ENCODE data around the gene BBC3. TPM values are rescaled to one million over a fixed set of nuclear protein-coding genes. Genes with fewer than 3 reads are reported as not detected.

BBC3 gene
- total RNA-seq, 1 experiment from 2014 or later, result 9.8 TPM

DNA sequence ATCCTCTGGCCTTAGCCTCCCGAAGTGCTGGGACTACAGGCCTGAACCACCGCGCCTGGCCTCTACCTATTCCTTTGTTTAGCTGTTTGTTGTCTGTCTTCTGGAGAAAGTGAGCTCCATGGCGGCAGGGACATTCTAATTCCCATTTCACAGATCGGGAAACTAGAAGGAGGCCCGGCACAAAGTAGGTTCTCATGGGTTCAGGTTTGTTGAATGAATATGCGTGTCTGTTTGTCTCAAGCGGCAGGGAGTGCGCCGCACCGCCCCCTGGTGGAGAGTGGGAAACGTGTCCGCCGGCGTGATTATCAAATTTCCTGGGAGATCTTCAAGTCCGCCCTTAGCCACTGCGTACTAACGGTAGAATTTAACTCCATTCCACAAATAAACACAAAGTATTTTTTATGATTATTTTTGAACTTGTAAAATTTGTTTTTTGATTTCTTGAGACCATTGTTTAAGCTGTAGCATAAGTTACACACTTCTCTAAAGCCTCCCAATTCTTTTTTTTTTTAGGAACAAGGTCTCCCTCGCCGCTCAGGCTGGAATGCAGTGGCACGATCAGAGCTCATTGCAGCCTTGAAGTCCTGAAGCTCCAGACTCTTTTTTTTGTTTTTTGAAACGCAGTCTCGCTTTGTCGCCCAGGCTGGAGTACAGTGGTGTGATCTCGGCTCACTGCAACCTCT lies 16.4 kb upstream of the BBC3 start:
- peak; percentile 89 for DNase-seq
- peak; percentile 95 for TF ChIP-seq CTCF (IDR thresholded peaks at IDR 0.05; ENCODE audit: unreplicated experiment)
- CTCF ChIA-PET, result interaction anchor here (0.9 to 5.4 kb wide), 3 partner anchors 9 to 628 kb away, joined by 7 to 251 read pairs (median 9); partner anchors contain the start of gene CCDC9
- Mint-ChIP-seq H3K4me3 (ENCODE audit: low read depth, unreplicated experiment) (no peak overlapping the region), H3K27ac (ENCODE audit: unreplicated experiment) (peak overlapping the region; percentile 82), H3K36me3 (ENCODE audit: insufficient read depth, unreplicated experiment) (peaks cover 3% of the 10 kb centered on the region), H3K4me1 (ENCODE audit: low read depth, unreplicated experiment) (peaks cover 10% of the 10 kb centered on the region), H3K9me3 (ENCODE audit: low read depth, unreplicated experiment) (no peaks in the 10 kb centered on the region), H3K27me3 (ENCODE audit: unreplicated experiment) (no peaks in the 10 kb centered on the region)
- intact Hi-C loops (cut with micrococcal nuclease; ENCODE audit: unreplicated experiment), result loop anchor here (1.0 kb wide), 1 partner anchor 98 kb away; no protein-coding TSS in a partner anchor
- BruUV-seq (replicated peaks), result no TSS peak

GRCh38 chr19:47243776-47244547 lies 13.0 kb upstream of the BBC3 start:
- intact Hi-C loops (cut with micrococcal nuclease; ENCODE audit: unreplicated experiment), result loop anchor here (1.0 kb wide), 1 partner anchor 34 kb away; no protein-coding TSS in a partner anchor
- CTCF ChIA-PET, result interaction anchor here (0.6 to 5.4 kb wide), 31 partner anchors 8 to 865 kb away, joined by 3 to 251 read pairs (median 4); partner anchors contain the start of genes CCDC9, INAFM1 and ZC3H4
- Mint-ChIP-seq H3K4me1 (ENCODE audit: low read depth, unreplicated experiment) (peaks cover 4% of the 10 kb centered on the region), H3K36me3 (ENCODE audit: insufficient read depth, unreplicated experiment) (peaks cover 4% of the 10 kb centered on the region), H3K27ac (ENCODE audit: unreplicated experiment) (no peak overlapping the region), H3K4me3 (ENCODE audit: low read depth, unreplicated experiment) (no peak overlapping the region), H3K27me3 (ENCODE audit: unreplicated experiment) (peaks cover 7% of the 10 kb centered on the region), H3K9me3 (ENCODE audit: low read depth, unreplicated experiment) (no peaks in the 10 kb centered on the region)
- DNase-seq, result peak; percentile 97
- peak; percentile 97 for TF ChIP-seq CTCF (IDR thresholded peaks at IDR 0.05; ENCODE audit: unreplicated experiment)
- BruUV-seq (replicated peaks), result no TSS peak

DNA sequence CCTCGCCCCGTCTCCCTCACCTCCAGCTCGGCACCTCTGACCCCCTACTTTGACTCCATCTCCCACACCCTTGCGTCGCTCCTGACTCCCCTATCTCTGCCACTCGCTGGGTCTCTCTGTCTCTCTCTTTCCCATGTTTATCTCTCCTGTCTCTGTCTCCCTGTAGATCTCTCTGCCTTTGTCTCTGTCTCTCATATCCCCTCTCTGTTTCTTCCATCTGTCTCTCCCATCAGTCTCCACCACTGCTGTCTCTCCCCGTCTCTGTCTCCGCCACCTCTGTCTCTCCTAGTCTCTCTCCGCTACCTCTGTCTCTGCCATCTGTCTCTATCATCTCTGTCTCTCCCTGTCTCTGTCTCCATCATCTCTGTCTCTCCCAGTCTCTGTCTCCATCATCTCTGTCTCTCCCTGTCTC lies 12.4 kb upstream of the BBC3 start:
- H3K27me3 Mint-ChIP-seq (ENCODE audit: unreplicated experiment), result peaks cover 13% of the 10 kb centered on the region
- TF ChIP-seq CTCF (IDR thresholded peaks at IDR 0.05; ENCODE audit: unreplicated experiment), result no peak
- no peak overlapping the region for H3K4me3 Mint-ChIP-seq (ENCODE audit: low read depth, unreplicated experiment)
- no peaks in the 10 kb centered on the region for H3K9me3 Mint-ChIP-seq (ENCODE audit: low read depth, unreplicated experiment)
- DNase-seq, result no peak
- peaks cover 8% of the 10 kb centered on the region for H3K4me1 Mint-ChIP-seq (ENCODE audit: low read depth, unreplicated experiment)
- intact Hi-C loops (cut with micrococcal nuclease; ENCODE audit: unreplicated experiment), result no loop called here
- H3K27ac Mint-ChIP-seq (ENCODE audit: unreplicated experiment), result no peak overlapping the region
- CTCF ChIA-PET, result interaction anchor here (0.8 to 5.4 kb wide), 6 partner anchors 13 to 55 kb away, joined by 4 to 251 read pairs (median 9); partner anchors contain the start of gene CCDC9
- no TSS peak for BruUV-seq (replicated peaks)
- peaks cover 10% of the 10 kb centered on the region for H3K36me3 Mint-ChIP-seq (ENCODE audit: insufficient read depth, unreplicated experiment)

GRCh38 chr19:47241919-47242577 lies 11.0 kb upstream of the BBC3 start:
- intact Hi-C loops (cut with micrococcal nuclease; ENCODE audit: unreplicated experiment), result no loop called here
- TF ChIP-seq CTCF (IDR thresholded peaks at IDR 0.05; ENCODE audit: unreplicated experiment), result no peak
- no TSS peak for BruUV-seq (replicated peaks)
- H3K4me3 Mint-ChIP-seq (ENCODE audit: low read depth, unreplicated experiment), result no peak overlapping the region
- DNase-seq, result no peak
- H3K27me3 Mint-ChIP-seq (ENCODE audit: unreplicated experiment), result peaks cover 13% of the 10 kb centered on the region
- peaks cover 16% of the 10 kb centered on the region for H3K36me3 Mint-ChIP-seq (ENCODE audit: insufficient read depth, unreplicated experiment)
- no peak overlapping the region for H3K27ac Mint-ChIP-seq (ENCODE audit: unreplicated experiment)
- no peaks in the 10 kb centered on the region for H3K9me3 Mint-ChIP-seq (ENCODE audit: low read depth, unreplicated experiment)
- CTCF ChIA-PET, result interaction anchor here (1.1 to 1.3 kb wide), 2 partner anchors 31 kb away, joined by 5 to 7 read pairs; no protein-coding TSS in a partner anchor
- peaks cover 8% of the 10 kb centered on the region for H3K4me1 Mint-ChIP-seq (ENCODE audit: low read depth, unreplicated experiment)
